Activated B cell treated with CpG ODN at 0.5 μM for 24 hours (primary cell): Measurements from ENCODE around the gene ZMIZ2. TPM values are rescaled to one million over a fixed set of nuclear protein-coding genes. Genes with fewer than 3 reads are reported as not detected.
A peak's percentile ranks its signal among the peaks of the same experiment; 100 is the strongest.

Source experiments
- ATAC-seq: fragments of 200-7000 bp; cut with Tn5 transposase; one replicate; pipeline ENCODE4 v1.10.0; 2021; ENCODE audit warnings: low read depth, mild to moderate bottlenecking, moderate library complexity
- CTCF ChIA-PET: fragments of 350-600 bp; sonication (Branson Sonifier 250); formaldehyde crosslinking; loops from one replicate; lab custom pipeline; 2021; ENCODE audit warnings: antibody characterized with exemption; lab: Charles Lee
- POLR2A ChIA-PET: fragments of 350-600 bp; sonication (Branson Sonifier 250); formaldehyde crosslinking; loops from one replicate; lab custom pipeline; 2021; ENCODE audit warnings: antibody characterized with exemption; lab: Charles Lee
- DNase-seq: peaks from one replicate; pipeline ENCODE4 v3.0.0; 2022
- H3K27ac Mint-ChIP-seq: one replicate; pipeline ENCODE4 v1.8.0; 2020; ENCODE audit warnings: mixed read lengths
- H3K27me3 Mint-ChIP-seq: one replicate; pipeline ENCODE4 v1.8.0; 2021; ENCODE audit warnings: mixed read lengths
- H3K36me3 Mint-ChIP-seq: one replicate; pipeline ENCODE4 v1.8.0; 2021; ENCODE audit warnings: low read depth, mixed read lengths
- H3K4me1 Mint-ChIP-seq: one replicate; pipeline ENCODE4 v1.8.0; 2021; ENCODE audit warnings: mixed read lengths
- H3K4me3 Mint-ChIP-seq: one replicate; pipeline ENCODE4 v1.8.0; 2020; ENCODE audit warnings: mild to moderate bottlenecking, mixed read lengths
- H3K9me3 Mint-ChIP-seq: one replicate; pipeline ENCODE4 v1.8.0; 2020; ENCODE audit warnings: mixed read lengths
- intact Hi-C: fragments of 100-400 bp; cut with micrococcal nuclease; formaldehyde crosslinking; loops from one replicate; pipeline ENCODE4 v1.15.1; 2024
- total RNA-seq: library from RNA; stranded (reverse); gene quantifications from 2 replicates; pipeline ENCODE4 v1.2.3, GENCODE V29; 2022
- TF ChIP-seq, protein P1 (sequence below): fragments of 200-600 bp; IDR thresholded peaks from one replicate; pipeline ENCODE4 v1.8.0; 2022; ENCODE audit warnings: antibody characterized with exemption, mild to moderate bottlenecking

The ZMIZ2 gene
- total RNA-seq, 1 donor from 2014 or later: 440 TPM

DNA sequence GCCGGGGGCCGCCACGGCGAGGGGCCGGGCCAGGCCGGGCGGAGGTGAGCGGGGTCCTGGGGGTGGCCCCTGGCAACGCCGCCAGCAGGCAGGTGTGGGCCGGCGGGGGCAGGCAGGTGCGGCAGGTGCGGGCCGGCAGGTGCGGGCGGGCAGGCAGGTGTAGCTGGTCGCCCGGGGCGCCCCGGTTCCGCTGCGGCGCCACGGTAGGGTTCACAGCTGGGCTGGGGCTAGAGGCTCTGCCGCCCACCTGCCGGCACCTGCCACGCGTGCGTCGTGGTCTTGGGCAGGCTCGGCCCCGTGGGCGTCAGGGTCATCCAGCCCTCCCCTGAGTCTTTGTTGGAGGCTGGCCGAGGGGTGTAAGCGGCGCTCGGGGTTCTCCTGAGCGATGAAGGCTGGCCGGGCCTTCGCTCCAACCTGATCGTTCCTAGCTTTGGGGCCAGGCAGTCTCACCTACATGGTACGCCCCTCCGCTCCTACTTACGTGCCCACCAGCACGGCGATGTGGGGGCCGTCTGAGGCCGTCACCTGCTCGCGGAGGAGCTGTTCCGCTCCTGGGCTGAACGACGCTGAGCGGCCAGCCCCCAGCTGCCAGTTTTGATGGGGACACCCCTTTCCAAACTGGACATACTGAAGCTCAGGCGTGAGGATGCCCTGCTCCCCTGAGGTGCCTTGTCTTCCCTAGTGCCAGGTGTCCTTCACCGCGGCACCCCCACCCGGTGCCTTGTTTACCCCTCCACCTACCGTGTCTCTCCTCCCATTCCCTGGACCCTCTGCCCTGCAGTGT lies 493 bp downstream of the ZMIZ2 start:
- peaks cover 51% of the 10 kb centered on the region for H3K4me1 Mint-ChIP-seq
- TF ChIP-seq, protein P1, sequence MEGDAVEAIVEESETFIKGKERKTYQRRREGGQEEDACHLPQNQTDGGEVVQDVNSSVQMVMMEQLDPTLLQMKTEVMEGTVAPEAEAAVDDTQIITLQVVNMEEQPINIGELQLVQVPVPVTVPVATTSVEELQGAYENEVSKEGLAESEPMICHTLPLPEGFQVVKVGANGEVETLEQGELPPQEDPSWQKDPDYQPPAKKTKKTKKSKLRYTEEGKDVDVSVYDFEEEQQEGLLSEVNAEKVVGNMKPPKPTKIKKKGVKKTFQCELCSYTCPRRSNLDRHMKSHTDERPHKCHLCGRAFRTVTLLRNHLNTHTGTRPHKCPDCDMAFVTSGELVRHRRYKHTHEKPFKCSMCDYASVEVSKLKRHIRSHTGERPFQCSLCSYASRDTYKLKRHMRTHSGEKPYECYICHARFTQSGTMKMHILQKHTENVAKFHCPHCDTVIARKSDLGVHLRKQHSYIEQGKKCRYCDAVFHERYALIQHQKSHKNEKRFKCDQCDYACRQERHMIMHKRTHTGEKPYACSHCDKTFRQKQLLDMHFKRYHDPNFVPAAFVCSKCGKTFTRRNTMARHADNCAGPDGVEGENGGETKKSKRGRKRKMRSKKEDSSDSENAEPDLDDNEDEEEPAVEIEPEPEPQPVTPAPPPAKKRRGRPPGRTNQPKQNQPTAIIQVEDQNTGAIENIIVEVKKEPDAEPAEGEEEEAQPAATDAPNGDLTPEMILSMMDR: no peak
- POLR2A ChIA-PET: interaction anchor here (0.6 to 5.7 kb wide), 20 partner anchors 9 to 362 kb away, joined by 3 to 138 read pairs (median 8); partner anchors contain the start of genes DDX56, OGDH, PPIA and PURB
- no peaks in the 10 kb centered on the region for H3K27me3 Mint-ChIP-seq
- ATAC-seq: peak; percentile 2
- peak; percentile 35 for DNase-seq
- intact Hi-C loops: loop anchor here (1.0 kb wide), 6 partner anchors 47 to 363 kb away; partner anchors contain the start of genes OGDH and TMED4
- CTCF ChIA-PET: interaction anchor here (0.6 to 3.0 kb wide), 2 partner anchors 111 to 118 kb away, joined by 3 to 13 read pairs; no protein-coding TSS in a partner anchor
- peak overlapping the region; percentile 91 for H3K4me3 Mint-ChIP-seq
- peaks cover 31% of the 10 kb centered on the region for H3K36me3 Mint-ChIP-seq
- H3K27ac Mint-ChIP-seq: peak overlapping the region; percentile 95
- no peaks in the 10 kb centered on the region for H3K9me3 Mint-ChIP-seq

DNA sequence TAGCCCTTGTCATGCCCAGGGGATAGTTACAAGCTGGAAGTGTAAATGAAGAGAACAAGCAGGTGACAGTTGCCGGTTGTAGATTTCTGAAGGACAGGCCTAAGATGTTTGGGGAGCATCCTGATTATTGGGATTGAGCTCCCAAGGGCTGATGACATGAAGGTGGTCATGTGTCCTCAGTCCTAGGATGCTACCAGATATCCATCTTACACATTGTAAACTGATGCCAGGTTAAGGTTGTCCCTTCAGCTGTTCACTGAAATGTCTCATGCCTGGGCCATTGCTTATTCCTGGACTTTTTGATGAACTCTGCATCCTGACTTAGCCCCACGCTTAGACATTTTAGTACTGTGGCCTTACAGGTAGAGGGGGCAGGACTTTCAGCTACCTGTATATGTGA lies 1.3 kb downstream of the ZMIZ2 start:
- DNase-seq (no peak), ATAC-seq (no peak)
- TF ChIP-seq, protein P1: no peak
- CTCF ChIA-PET: interaction anchor here (0.6 to 3.0 kb wide), 3 partner anchors 18 to 119 kb away, joined by 3 to 13 read pairs (median 5); no protein-coding TSS in a partner anchor
- Mint-ChIP-seq H3K9me3 (no peaks in the 10 kb centered on the region), H3K36me3 (peaks cover 34% of the 10 kb centered on the region), H3K27ac (peak overlapping the region; percentile 95), H3K27me3 (no peaks in the 10 kb centered on the region), H3K4me3 (peak overlapping the region; percentile 91), H3K4me1 (peaks cover 60% of the 10 kb centered on the region)
- intact Hi-C loops: loop anchor here (5.0 kb wide), 1 partner anchor 63 kb away; no protein-coding TSS in a partner anchor
- POLR2A ChIA-PET: interaction anchor here (1.0 to 5.7 kb wide), 17 partner anchors 12 to 361 kb away, joined by 3 to 138 read pairs (median 10); partner anchors contain the start of genes DDX56, OGDH, PPIA and PURB

DNA sequence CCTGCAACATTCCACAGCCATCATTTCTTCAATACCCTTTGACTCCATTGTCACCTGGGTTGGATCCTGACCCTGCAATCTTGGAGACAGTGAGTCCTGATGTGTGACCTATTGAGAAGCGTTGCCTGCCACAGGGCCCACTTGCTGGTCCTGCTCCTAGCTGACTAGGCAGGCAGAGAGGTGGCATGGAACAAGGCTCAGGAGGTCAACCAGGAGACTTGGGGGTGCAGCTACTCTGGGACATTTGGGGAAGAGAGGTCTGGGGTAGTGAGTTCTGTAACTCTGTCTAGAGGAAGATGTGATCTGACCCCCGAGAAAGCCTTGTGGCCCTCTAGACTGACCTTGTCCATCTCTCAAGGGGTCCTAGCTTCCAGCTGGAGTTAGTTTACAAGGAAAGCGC lies 1.8 kb downstream of the ZMIZ2 start:
- no peaks in the 10 kb centered on the region for H3K27me3 Mint-ChIP-seq
- ChIA-PET POLR2A (interaction anchor here (0.7 to 5.7 kb wide), 27 partner anchors 9 to 386 kb away, joined by 3 to 138 read pairs (median 6); partner anchors contain the start of genes DDX56, H2AZ2, OGDH and PPIA), CTCF (interaction anchor here (1.0 to 3.0 kb wide), 7 partner anchors 15 to 162 kb away, joined by 3 to 13 read pairs (median 4); no protein-coding TSS in a partner anchor)
- intact Hi-C loops: loop anchor here (5.0 kb wide), 1 partner anchor 63 kb away; no protein-coding TSS in a partner anchor
- peaks cover 35% of the 10 kb centered on the region for H3K36me3 Mint-ChIP-seq
- TF ChIP-seq, protein P1: no peak
- H3K27ac Mint-ChIP-seq: peak overlapping the region; percentile 95
- H3K4me1 Mint-ChIP-seq: peaks cover 64% of the 10 kb centered on the region
- H3K4me3 Mint-ChIP-seq: peak overlapping the region; percentile 91
- DNase-seq (no peak), ATAC-seq (no peak)
- no peaks in the 10 kb centered on the region for H3K9me3 Mint-ChIP-seq

DNA sequence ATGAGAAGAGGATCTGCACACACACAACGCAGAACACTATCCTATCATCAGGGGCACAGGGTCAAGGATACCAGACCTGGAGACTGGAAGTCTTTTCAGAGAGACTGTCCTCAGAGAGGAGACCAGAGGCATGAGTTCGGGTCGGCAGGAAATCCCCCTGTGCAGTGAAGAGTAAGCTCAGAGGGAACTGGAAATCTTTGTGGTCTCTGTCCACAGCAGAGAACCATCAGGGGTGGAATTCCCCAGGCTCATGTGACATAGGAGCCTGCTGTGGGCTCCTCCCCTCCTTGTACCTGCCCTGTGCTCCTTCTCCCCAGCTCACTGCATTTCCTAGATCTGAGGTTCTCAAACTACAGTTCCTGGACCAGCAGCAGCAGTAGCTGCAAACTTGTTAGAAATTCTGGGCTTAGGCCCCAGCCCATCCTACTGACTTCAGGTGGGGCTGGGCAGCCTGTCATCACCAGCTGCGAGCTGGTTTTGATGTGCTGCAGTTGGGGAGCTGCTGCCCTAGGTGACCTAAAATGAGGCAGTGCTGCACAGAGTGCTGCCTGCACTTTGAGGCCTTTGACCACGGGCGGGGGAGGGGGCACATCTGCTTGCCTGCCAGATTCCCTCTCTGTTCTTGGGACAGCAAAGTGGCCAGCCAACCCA lies 2.4 kb downstream of the ZMIZ2 start:
- H3K27ac Mint-ChIP-seq: peak overlapping the region; percentile 95
- peak; percentile 64 for DNase-seq
- peaks cover 36% of the 10 kb centered on the region for H3K36me3 Mint-ChIP-seq
- peaks cover 69% of the 10 kb centered on the region for H3K4me1 Mint-ChIP-seq
- peak overlapping the region; percentile 91 for H3K4me3 Mint-ChIP-seq
- ATAC-seq: peak; percentile 62
- POLR2A ChIA-PET: interaction anchor here (0.7 to 5.7 kb wide), 30 partner anchors 8 to 385 kb away, joined by 3 to 138 read pairs (median 5); partner anchors contain the start of genes DDX56, H2AZ2, OGDH and PPIA
- intact Hi-C loops: loop anchor here (1.0 to 5.0 kb wide), 9 partner anchors 16 to 228 kb away; partner anchors contain the start of genes H2AZ2, MYO1G, PPIA and PURB
- TF ChIP-seq, protein P1: no peak
- no peaks in the 10 kb centered on the region for H3K27me3 Mint-ChIP-seq
- no peaks in the 10 kb centered on the region for H3K9me3 Mint-ChIP-seq
- CTCF ChIA-PET: interaction anchor here (1.0 to 3.0 kb wide), 7 partner anchors 15 to 163 kb away, joined by 3 to 13 read pairs (median 4); no protein-coding TSS in a partner anchor
